Stomach (tissue), 9 donors: Measurements from ENCODE around the gene ABCA1. TPM values are rescaled to one million over a fixed set of nuclear protein-coding genes. Genes with fewer than 3 reads are reported as not detected.
"Not testable (repeated sequence)": the region's sequence is repeated elsewhere in the genome, so short reads cannot be mapped to it uniquely, and the experiment has no call there.

Source experiments
- DNase-seq, 2 donors: peaks; one replicate each; pipeline versions ENCODE4 v3.0.0 to v3.0.0-alpha.2; 2013 to 2019
- H3K27ac ChIP-seq, 5 donors: fragments of 200-600 bp in 4 of 5; sonication (generic) in 4 of 5; one replicate each; pipeline ENCODE4 v1.5.1; 2013 to 2019; ENCODE audit warnings: mild to moderate bottlenecking in 1 of 5, moderate library complexity in 1 of 5
- H3K27me3 ChIP-seq, 3 donors: fragments of 200-600 bp; sonication (generic); one replicate each; pipeline ENCODE4 v1.5.1; 2017 to 2019; ENCODE audit warnings: mixed run types in 1 of 3
- H3K36me3 ChIP-seq, 4 donors: fragments of 200-600 bp; sonication (generic); 1 replicate in 3 of 4; 2 replicates in 1 of 4; pipeline ENCODE4 v1.5.1; 2016 to 2019
- H3K4me1 ChIP-seq, 4 donors: fragments of 200-600 bp; sonication (generic); one replicate each; pipeline ENCODE4 v1.5.1; 2016 to 2019
- H3K4me3 ChIP-seq, 4 donors: fragments of 200-600 bp; sonication (generic) in 3 of 4; one replicate each; pipeline ENCODE4 v1.5.1; 2016 to 2019; ENCODE audit warnings: mild to moderate bottlenecking in 1 of 4
- H3K9me3 ChIP-seq, 4 donors: fragments of 200-600 bp; sonication (generic); one replicate each; pipeline ENCODE4 v1.5.1; 2016 to 2019
- EP300 ChIP-seq: sonication (generic); formaldehyde crosslinking; IDR thresholded peaks from one replicate; pipeline ENCODE4 v1.6.1; 2017; ENCODE audit warnings: antibody characterized with exemption
- POLR2A ChIP-seq, 4 donors: fragments of 450-650 bp; IDR thresholded peaks; one replicate each; pipeline ENCODE4 v1.6.1; 2016; ENCODE audit warnings: antibody characterized with exemption in 4 of 4, control low read depth in 2 of 4, mild to moderate bottlenecking in 1 of 4, moderate library complexity in 1 of 4
- POLR2AphosphoS5 ChIP-seq, 3 donors: sonication (generic); formaldehyde crosslinking; IDR thresholded peaks; one replicate each; pipeline ENCODE4 v1.6.1; 2016; ENCODE audit warnings: antibody characterized with exemption in 3 of 3
- WGBS, 5 donors: extraction: QIAGEN DNeasy Blood & Tissue Kit in 3 of 5; methylation state at CpG; one replicate each; pipeline versions ENCODE4 v1.1.5 to v1.1.7; 2013 to 2018; 5-methylcytosine and 5-hydroxymethylcytosine counted together
- intact Hi-C: fragments of 100-400 bp; cut with DNase I; formaldehyde crosslinking; loops from one replicate; pipeline ENCODE4 v1.15.1; 2023; ENCODE audit warnings: low total_unique reads
- polyA plus RNA-seq, 3 donors: library from polyadenylated mRNA; stranded (reverse); fragments of 200-250 nt; gene quantifications; one replicate each; pipeline ENCODE4 v1.2.3, GENCODE V29; 2013
- total RNA-seq, 5 donors: library from RNA; depleted of rRNA; stranded (reverse); fragments of >200 nt; gene quantifications; one replicate each; pipeline versions ENCODE4 v1.1.0 to v1.2.3, GENCODE V29; 2014 to 2016
- TF ChIP-seq, protein P1 (sequence below), 7 experiments: fragments of 450-650 bp in 4 of 7; fragments of 200-600 bp in 3 of 7; sonication (generic) in 3 of 7; IDR thresholded peaks; one replicate each; pipeline ENCODE4 v1.5.1; 2016 to 2019; ENCODE audit warnings: antibody characterized with exemption in 7 of 7, control low read depth in 2 of 7, mild to moderate bottlenecking in 1 of 7
- donor health status: healthy with polysubstance abuse.
- donor health status: Bipolar disorder and iron deficiency.
- donor health status: healthy.

Gene ABCA1
- total and polyA plus RNA-seq, 8 donors, result 1.9 to 75.3 (median 18.4) TPM

DNA sequence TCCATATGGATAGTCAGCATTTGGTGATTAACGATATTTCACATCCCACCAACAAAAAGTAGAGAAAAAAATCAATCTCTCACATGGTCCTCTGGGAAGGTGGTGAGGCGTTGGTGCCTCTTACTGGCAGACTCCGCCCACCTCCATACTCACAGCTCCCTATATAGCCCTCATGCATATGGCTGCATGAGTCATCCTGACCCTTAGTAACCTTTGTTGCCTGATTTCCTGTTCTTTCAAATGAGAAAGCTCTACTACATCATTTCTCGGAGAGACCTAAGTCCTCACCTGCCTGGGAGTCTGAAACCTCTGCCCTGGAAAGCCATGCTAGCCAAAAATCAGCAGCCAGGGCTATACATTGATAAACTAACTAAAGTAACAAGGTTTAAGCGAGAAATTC is 33.3 kb upstream of the ABCA1 start:
- TF ChIP-seq POLR2AphosphoS5 (IDR thresholded peaks at IDR 0.05), result no peak
- TF ChIP-seq, protein P1, sequence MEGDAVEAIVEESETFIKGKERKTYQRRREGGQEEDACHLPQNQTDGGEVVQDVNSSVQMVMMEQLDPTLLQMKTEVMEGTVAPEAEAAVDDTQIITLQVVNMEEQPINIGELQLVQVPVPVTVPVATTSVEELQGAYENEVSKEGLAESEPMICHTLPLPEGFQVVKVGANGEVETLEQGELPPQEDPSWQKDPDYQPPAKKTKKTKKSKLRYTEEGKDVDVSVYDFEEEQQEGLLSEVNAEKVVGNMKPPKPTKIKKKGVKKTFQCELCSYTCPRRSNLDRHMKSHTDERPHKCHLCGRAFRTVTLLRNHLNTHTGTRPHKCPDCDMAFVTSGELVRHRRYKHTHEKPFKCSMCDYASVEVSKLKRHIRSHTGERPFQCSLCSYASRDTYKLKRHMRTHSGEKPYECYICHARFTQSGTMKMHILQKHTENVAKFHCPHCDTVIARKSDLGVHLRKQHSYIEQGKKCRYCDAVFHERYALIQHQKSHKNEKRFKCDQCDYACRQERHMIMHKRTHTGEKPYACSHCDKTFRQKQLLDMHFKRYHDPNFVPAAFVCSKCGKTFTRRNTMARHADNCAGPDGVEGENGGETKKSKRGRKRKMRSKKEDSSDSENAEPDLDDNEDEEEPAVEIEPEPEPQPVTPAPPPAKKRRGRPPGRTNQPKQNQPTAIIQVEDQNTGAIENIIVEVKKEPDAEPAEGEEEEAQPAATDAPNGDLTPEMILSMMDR (IDR thresholded peaks at IDR 0.05), result no peak
- TF ChIP-seq POLR2A (IDR thresholded peaks at IDR 0.05), result no peak
- TF ChIP-seq EP300, result no peak
- H3K27me3 ChIP-seq, result no peaks in the 10 kb centered on the region
- no peaks in the 10 kb centered on the region for H3K9me3 ChIP-seq
- no peak overlapping the region for H3K4me3 ChIP-seq
- H3K36me3 ChIP-seq, result no peaks in the 10 kb centered on the region
- intact Hi-C loops, result no loop called here
- H3K27ac ChIP-seq, result no peak overlapping the region
- peaks cover 0 to 8% (median 2%) of the 10 kb centered on the region in 4 donors for H3K4me1 ChIP-seq
- WGBS, 5 donors, result 53 to 72% (median 64%) methylated on average over 5 of the region's 5 CpGs
- peak in 1 of 2 donors; percentile 70 for DNase-seq

DNA sequence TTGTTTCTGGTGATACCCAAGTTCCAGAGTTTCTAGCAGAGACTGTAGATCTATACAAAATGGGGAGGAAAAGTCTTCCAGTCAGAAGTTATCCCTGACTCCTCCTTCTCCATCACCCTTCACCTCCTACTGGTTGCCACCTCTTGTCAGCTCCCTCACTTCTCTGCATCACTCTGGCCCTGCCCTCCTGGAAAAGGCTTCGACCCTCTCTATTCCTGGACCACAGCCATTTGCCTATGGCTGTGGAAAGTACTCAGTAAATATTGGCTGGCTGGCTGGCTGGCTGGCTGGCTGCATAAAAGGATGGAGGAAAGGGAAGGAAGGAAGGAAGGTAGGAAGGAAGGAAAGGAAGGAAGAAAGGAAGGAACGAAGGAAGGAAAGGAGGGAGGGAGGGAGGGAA is 32.7 kb upstream of the ABCA1 start:
- TF ChIP-seq, protein P1 (IDR thresholded peaks at IDR 0.05), result no peak
- TF ChIP-seq POLR2AphosphoS5 (IDR thresholded peaks at IDR 0.05) (no peak), POLR2A (IDR thresholded peaks at IDR 0.05) (no peak), EP300 (no peak)
- Histone ChIP-seq H3K36me3 (no peaks in the 10 kb centered on the region), H3K27ac (no peak overlapping the region), H3K9me3 (no peaks in the 10 kb centered on the region), H3K4me1 (peaks cover 0 to 8% (median 2%) of the 10 kb centered on the region in 4 donors), H3K4me3 (no peak overlapping the region), H3K27me3 (no peaks in the 10 kb centered on the region)
- intact Hi-C loops, result no loop called here
- no peak for DNase-seq
- WGBS, 5 donors, result 15 to 47% (median 33%) methylated on average over 2 of the region's 2 CpGs

DNA sequence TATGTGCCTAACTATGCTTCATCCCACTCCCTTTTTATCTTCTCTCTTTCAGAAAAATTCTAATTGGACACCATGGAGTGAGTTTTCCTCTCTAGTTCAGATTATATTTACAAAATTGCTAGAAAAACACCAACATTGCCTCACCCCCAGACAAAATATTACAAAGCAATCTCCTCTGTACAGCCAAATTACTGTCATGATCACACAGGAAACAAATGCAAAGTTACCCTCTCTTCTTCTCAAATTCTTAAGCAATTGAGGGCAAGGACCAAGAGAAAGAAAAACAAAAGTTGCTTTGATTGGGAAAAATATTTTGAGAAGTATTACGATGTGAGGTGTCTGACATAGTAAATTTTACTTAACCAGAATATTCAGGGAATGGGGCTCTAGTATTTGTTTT is 30.8 kb upstream of the ABCA1 start:
- TF ChIP-seq, protein P1 (IDR thresholded peaks at IDR 0.05), result no peak
- TF ChIP-seq POLR2AphosphoS5 (IDR thresholded peaks at IDR 0.05), result no peak
- TF ChIP-seq POLR2A (IDR thresholded peaks at IDR 0.05), result no peak
- no peak for TF ChIP-seq EP300
- Histone ChIP-seq H3K36me3 (no peaks in the 10 kb centered on the region), H3K4me1 (peaks cover 0 to 8% (median 2%) of the 10 kb centered on the region in 4 donors), H3K27me3 (no peaks in the 10 kb centered on the region), H3K27ac (no peak overlapping the region), H3K4me3 (no peak overlapping the region), H3K9me3 (no peaks in the 10 kb centered on the region)
- DNase-seq, result no peak
- intact Hi-C loops, result no loop called here
- WGBS, 5 donors, result 44 to 80% (median 61%) methylated on average over 1 of the region's 1 CpG

DNA sequence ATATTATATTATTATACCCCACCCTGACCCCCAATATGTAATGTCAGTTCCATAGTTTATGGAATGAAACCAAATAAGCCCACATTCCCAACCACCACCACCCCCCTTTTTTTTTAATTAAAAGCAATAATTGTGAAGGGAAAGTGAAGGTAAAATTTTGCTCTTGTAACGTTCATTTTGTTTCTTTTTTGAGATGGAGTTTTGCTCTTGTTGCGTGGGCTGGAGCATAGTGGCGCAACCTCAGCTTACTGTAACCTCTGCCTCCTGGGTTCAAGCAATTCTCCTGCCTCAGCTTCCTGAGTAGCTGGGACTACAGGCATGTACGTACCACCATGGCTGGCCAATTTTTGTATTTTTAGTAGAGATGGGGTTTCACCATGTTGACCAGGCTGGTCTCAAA is 30.1 kb upstream of the ABCA1 start:
- H3K27ac ChIP-seq, H3K9me3 ChIP-seq, intact Hi-C loops, H3K27me3 ChIP-seq, DNase-seq, H3K4me3 ChIP-seq, H3K4me1 ChIP-seq, H3K36me3 ChIP-seq: not testable (repeated sequence)
- WGBS, 5 donors, result 62 to 87% (median 80%) methylated on average over 4 of the region's 4 CpGs

DNA sequence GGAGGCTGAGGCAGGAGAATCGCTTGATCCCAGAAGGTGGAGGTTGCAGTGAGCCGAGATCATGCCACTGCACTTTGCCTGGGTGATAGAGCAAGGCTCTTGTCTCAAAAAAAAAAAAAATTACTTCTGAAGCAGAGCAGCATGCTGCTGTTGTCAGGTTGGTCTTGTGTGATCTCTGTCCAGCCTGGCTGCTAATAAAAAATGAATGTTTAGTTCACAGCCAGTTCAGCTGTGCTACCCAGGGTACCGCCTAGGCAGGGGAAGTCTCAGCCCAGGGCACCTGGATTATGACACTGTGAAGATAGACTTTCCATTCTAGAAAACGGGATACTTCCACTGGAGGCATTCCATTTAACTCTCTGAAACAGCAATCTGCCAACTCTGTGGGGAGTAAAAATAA is 23.5 kb upstream of the ABCA1 start:
- intact Hi-C loops, result no loop called here
- Histone ChIP-seq H3K4me3 (no peak overlapping the region), H3K36me3 (no peaks in the 10 kb centered on the region), H3K4me1 (no peaks in the 10 kb centered on the region), H3K27me3 (no peaks in the 10 kb centered on the region), H3K9me3 (no peaks in the 10 kb centered on the region), H3K27ac (no peak overlapping the region)
- WGBS, 5 donors, result 83 to 90% (median 85%) methylated on average over 4 of the region's 4 CpGs
- TF ChIP-seq POLR2A (IDR thresholded peaks at IDR 0.05) (no peak), EP300 (no peak), POLR2AphosphoS5 (IDR thresholded peaks at IDR 0.05) (no peak)
- TF ChIP-seq, protein P1 (IDR thresholded peaks at IDR 0.05), result no peak
- no peak for DNase-seq
